HG03521 (cell line): Measurements from ENCODE around the gene GPR17.
A peak's percentile ranks its signal among the peaks of the same experiment; 100 is the strongest.

Experiments used
- ATAC-seq: cut with Tn5 transposase; IDR thresholded peaks from one replicate; pipeline ENCODE4 v1.9.1; 2021; ENCODE audit warnings: mild to moderate bottlenecking, moderate library complexity; ENCODE audit not compliant: unreplicated experiment

The GPR17 gene

GRCh38 chr2:127683056-127683455 is 37.1 kb downstream of the GPR17 start:
- ATAC-seq = no peak

DNA sequence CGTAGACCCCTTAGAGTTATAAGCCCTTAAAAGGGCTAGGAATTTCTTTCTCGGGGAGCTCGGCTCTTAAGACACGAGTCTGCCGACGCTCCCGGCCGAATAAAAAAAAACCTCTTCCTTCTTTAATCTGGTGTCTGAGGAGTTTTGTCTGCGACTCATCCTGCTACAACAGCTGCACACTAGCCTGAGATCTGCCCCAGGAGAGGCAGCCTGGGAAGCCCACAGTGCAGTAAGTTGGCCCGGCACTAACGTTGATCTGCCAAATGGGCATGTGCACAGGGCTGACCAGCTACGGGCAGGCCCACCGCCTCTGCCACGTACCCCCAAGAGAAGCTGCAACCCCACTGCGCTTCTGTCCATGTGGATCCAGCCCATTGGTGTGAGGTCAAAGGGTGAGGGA is 37.8 kb downstream of the GPR17 start:
- ATAC-seq = no peak

- ATAC-seq = no peak
These were observed 39.6 kb downstream of the GPR17 start for GRCh38 chr2:127685410-127686080.

GRCh38 chr2:127688405-127688804 is 42.5 kb downstream of the GPR17 start:
- ATAC-seq = no peak

DNA sequence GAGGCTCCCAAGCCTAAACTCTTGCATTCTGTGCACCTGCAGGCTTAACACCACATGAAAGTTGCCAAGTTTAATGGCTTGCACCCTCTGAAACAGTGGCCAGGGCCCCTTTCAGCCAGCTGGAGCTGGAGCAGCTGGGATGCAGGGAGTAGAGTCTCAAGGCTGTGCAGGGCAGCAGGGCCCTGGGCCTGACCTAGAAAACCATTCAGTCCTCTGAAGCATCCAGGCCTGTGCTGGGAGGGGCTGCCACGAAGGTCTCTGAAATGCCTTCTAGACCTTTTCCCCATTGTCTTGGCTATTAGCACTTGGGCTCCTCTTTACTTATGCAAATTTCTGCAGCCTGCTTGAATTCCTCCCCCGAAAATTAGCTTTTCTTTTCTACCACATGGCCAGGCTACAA is 44.7 kb downstream of the GPR17 start:
- ATAC-seq = no peak

- ATAC-seq = no peak
These were observed 49.0 kb downstream of the GPR17 start for GRCh38 chr2:127694986-127695385.

DNA sequence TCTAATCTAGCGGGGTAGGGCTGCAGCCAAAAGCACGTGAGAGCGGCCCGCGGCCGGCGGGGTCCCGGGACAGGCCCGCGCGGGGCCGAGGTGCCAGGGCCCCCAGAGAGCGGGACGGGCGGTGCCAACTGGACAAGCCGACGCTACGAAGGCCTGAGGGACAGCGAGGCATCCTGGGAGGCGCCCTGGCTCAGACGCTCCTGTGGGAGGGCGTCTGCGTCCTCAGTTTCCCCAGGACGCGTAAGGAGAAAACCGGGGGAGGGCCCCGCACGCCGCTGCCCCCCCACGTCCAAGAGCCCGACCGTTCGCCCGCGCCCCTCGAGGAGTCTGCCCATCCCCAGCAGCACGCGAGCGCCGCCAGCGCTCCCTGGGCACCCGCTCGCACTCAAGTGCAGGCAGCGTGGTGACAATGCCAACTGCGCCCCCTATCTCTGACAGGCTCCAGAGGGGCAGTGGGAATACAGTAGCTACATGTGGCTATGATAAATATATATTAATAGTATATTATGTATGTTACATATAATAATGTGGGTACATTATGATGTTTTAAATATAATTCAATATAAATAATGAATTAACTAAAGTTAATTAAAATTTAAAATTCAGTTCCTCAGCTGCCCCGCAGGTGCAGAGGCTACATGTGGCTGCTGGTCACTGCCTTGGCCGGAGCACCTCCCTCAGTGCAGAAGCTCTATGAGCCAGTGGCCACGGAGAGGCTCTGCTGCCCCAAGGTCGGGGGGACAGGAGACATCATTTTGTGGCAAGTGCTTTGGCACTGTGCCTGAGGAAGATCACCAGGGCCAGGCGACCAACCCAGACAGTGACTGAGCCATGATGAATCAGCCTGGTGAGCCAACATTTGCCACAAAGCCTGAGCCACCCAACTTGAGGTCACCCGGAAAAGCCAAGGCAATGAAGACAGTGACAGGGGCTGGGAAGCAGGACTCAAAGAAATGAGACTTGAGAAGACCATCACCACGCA is 49.8 kb downstream of the GPR17 start:
- no peak for ATAC-seq

- ATAC-seq = no peak
These were observed 51.7 kb downstream of the GPR17 start for GRCh38 chr2:127697482-127698180.

DNA sequence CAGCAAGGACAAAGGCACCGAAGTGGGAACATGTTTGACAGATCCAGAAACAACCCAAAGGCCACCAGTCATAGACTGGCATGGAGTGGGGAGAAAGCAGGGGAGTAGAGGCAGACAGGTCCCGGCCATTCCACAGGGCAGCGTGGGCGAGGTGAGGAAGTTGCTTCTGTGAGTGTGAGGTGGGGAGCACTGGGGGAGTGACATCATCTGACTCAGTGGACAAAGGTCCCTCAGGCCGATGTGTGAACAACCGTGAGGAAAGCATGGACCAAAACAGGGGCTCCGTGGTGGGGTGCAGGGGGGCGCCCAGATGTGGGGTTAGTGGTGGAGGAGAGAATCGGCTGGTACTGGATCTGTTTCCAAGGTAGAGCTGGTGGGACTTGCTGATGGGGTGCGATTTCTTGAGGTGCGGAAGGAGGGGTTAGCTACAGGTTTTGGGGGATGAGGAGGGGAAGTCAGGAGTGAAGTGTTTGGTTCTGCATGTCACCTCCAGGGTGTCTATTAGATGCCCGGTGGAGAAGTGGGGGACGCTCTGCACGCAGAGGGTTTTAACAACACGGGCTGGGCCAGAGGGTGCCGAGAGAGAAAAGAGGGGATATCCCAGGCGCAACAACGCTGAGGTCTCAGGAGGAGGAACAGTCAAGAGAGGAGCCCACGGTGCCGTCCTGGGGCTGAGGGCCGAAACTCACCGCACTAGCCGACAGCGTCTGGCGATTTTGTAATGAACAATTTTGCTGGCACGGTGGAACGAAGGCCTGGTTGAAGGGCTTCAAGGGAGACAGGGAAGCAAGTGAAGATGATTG is 52.8 kb downstream of the GPR17 start:
- ATAC-seq = no peak

- peak; percentile 42 for ATAC-seq
These were observed 54.7 kb downstream of the GPR17 start for GRCh38 chr2:127700527-127701192.

GRCh38 chr2:127701193-127701650 is 55.3 kb downstream of the GPR17 start, which contains the start of gene SFT2D3:
SFT2D3 (plus strand) TSS chr2:127701497; CDS start chr2:127701529, 32 bp downstream.
- ATAC-seq = peak; percentile 61

- peak; percentile 47 for ATAC-seq
These were observed 55.9 kb downstream of the GPR17 start for GRCh38 chr2:127701651-127702394.
